ENCODE results near the gene PDZRN4. TPM values are rescaled to one million over a fixed set of nuclear protein-coding genes. Genes with fewer than 3 reads are reported as not detected.
"Not testable (repeated sequence)": the region's sequence is repeated elsewhere in the genome, so short reads cannot be mapped to it uniquely, and the experiment has no call there.

Gene PDZRN4
- total and polyA plus RNA-seq, 2 experiments from 2014 or later, result 0.90 TPM; not detected in 1

GRCh38 chr12:41310367-41310766 is 122.2 kb downstream of the PDZRN4 start (continued):
- TF ChIP-seq POLR2AphosphoS5 (IDR thresholded peaks at IDR 0.05; ENCODE audit: low read depth) (no peak), ZNF331 (CRISPR knock-in tag; IDR thresholded peaks at IDR 0.05; ENCODE audit: low read depth) (no peak), NANOG (IDR thresholded peaks at IDR 0.05; ENCODE audit: borderline replicate concordance) (no peak)

GRCh38 chr12:41311883-41312282 is 123.8 kb downstream of the PDZRN4 start:
- ATAC-seq (no peak), DNase-seq (ENCODE audit: low spot score) (no peak)
- no peaks in the 10 kb centered on the region for H3K36me3 ChIP-seq (ENCODE audit: insufficient read depth)
- Mint-ChIP-seq H3K27ac (no peak overlapping the region), H3K4me1 (no peaks in the 10 kb centered on the region), H3K9me3 (no peaks in the 10 kb centered on the region), H3K27me3 (ENCODE audit: insufficient read depth, low read depth, poor library complexity) (no peaks in the 10 kb centered on the region), H3K36me3 (ENCODE audit: low read depth) (no peaks in the 10 kb centered on the region; the same call in 2 of the 3 replicates), H3K4me3 (no peak overlapping the region)
- H3K9me2 ChIP-seq (ENCODE audit: insufficient read depth), result no peaks in the 10 kb centered on the region
- H3K4me3 ChIP-seq, result no peak overlapping the region
- H3K4me2 ChIP-seq, result no peak overlapping the region
- H2AFZ ChIP-seq, result no peak overlapping the region
- no peaks in the 10 kb centered on the region for H3K79me2 ChIP-seq (replicated peaks; ENCODE audit: insufficient read depth)
- H3K27ac ChIP-seq (ENCODE audit: low read depth), result no peak overlapping the region
- H3F3A ChIP-seq (replicated peaks; ENCODE audit: low read depth), result no peaks in the 10 kb centered on the region
- no peaks in the 10 kb centered on the region for H4K20me1 ChIP-seq (replicated peaks; ENCODE audit: insufficient read depth)
- H3K4me1 ChIP-seq (ENCODE audit: insufficient read depth), result no peaks in the 10 kb centered on the region
- TF ChIP-seq EZH2 (IDR thresholded peaks at IDR 0.05; ENCODE audit: low read depth, unreplicated experiment) (no peak), EZH2phosphoT487 (IDR thresholded peaks at IDR 0.05; ENCODE audit: unreplicated experiment) (no peak), CREB1 (CRISPR knock-in tag; IDR thresholded peaks at IDR 0.05; ENCODE audit: low read depth) (no peak), REST (IDR thresholded peaks at IDR 0.05; ENCODE audit: unreplicated experiment) (no peak), NANOG (IDR thresholded peaks at IDR 0.05; ENCODE audit: borderline replicate concordance) (no peak)
- TF ChIP-seq, protein P1, sequence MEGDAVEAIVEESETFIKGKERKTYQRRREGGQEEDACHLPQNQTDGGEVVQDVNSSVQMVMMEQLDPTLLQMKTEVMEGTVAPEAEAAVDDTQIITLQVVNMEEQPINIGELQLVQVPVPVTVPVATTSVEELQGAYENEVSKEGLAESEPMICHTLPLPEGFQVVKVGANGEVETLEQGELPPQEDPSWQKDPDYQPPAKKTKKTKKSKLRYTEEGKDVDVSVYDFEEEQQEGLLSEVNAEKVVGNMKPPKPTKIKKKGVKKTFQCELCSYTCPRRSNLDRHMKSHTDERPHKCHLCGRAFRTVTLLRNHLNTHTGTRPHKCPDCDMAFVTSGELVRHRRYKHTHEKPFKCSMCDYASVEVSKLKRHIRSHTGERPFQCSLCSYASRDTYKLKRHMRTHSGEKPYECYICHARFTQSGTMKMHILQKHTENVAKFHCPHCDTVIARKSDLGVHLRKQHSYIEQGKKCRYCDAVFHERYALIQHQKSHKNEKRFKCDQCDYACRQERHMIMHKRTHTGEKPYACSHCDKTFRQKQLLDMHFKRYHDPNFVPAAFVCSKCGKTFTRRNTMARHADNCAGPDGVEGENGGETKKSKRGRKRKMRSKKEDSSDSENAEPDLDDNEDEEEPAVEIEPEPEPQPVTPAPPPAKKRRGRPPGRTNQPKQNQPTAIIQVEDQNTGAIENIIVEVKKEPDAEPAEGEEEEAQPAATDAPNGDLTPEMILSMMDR (conservative IDR thresholded peaks at IDR 0.05; ENCODE audit: low read depth in 2 of 2), result no peak
- H3K27me3 ChIP-seq (ENCODE audit: insufficient read depth), result no peaks in the 10 kb centered on the region

- not testable (repeated sequence) for DNase-seq (ENCODE audit: low spot score); H4K20me1 ChIP-seq (replicated peaks; ENCODE audit: insufficient read depth); H3K36me3 Mint-ChIP-seq (ENCODE audit: low read depth)
These were observed 124.3 kb downstream of the PDZRN4 start for GRCh38 chr12:41312451-41312850.

More at GRCh38 chr12:41312451-41312850, 124.3 kb downstream of the PDZRN4 start:
- H3K4me3 ChIP-seq; H3K4me1 ChIP-seq (ENCODE audit: insufficient read depth); H3K4me1 Mint-ChIP-seq; H3F3A ChIP-seq (replicated peaks; ENCODE audit: low read depth); ATAC-seq; H3K36me3 ChIP-seq (ENCODE audit: insufficient read depth); H3K9me3 Mint-ChIP-seq; H3K27me3 ChIP-seq (ENCODE audit: insufficient read depth); H3K4me2 ChIP-seq; H3K27ac Mint-ChIP-seq; H3K79me2 ChIP-seq (replicated peaks; ENCODE audit: insufficient read depth); H3K9me2 ChIP-seq (ENCODE audit: insufficient read depth); H3K27ac ChIP-seq (ENCODE audit: low read depth); H3K4me3 Mint-ChIP-seq; H3K27me3 Mint-ChIP-seq (ENCODE audit: insufficient read depth, low read depth, poor library complexity): not testable (repeated sequence)
- peak overlapping the region; percentile 49; the same call in 1 of the 2 replicates for H2AFZ ChIP-seq
